Omental fat pad (tissue), 4 donors: ENCODE measurements around the gene SRSF3. TPM values are rescaled to one million over a fixed set of nuclear protein-coding genes. Genes with fewer than 3 reads are reported as not detected.
A peak's percentile ranks its signal among the peaks of the same experiment; 100 is the strongest.

Experiments
- ATAC-seq: fragments of 150-250 bp; one replicate; pipeline ENCODE4 v1.9.1; 2016; ENCODE audit warnings: mild to moderate bottlenecking, moderate library complexity; ENCODE audit not compliant: low FRiP score
- DNase-seq: peaks from one replicate; pipeline ENCODE4 v3.0.0-alpha.2; 2019; ENCODE audit warnings: low spot score
- CTCF ChIP-seq, 3 donors: fragments of 450-650 bp; IDR thresholded peaks; one replicate each; pipeline ENCODE4 v1.5.1; 2016 to 2017; ENCODE audit warnings: antibody characterized with exemption in 3 of 3, mild to moderate bottlenecking in 3 of 3, moderate library complexity in 2 of 3
- total RNA-seq, 4 donors: library from RNA; depleted of rRNA; stranded (reverse); fragments of >200 nt; gene quantifications; one replicate each; pipeline ENCODE4 v1.1.0, GENCODE V29; 2016

SRSF3 gene
- total RNA-seq, 4 donors from 2014 or later: 162 to 260 (median 189) TPM

- DNase-seq (no peak), ATAC-seq (no peak)
- no peak for TF ChIP-seq CTCF (IDR thresholded peaks at IDR 0.05)
Observed at GRCh38 chr6:36592221-36592655, 1.9 kb upstream of the SRSF3 start.

GRCh38 chr6:36593569-36594028 is 563 bp upstream of the SRSF3 start:
- ATAC-seq (peak; percentile 27), DNase-seq (no peak)
- TF ChIP-seq CTCF (IDR thresholded peaks at IDR 0.05): no peak

DNA sequence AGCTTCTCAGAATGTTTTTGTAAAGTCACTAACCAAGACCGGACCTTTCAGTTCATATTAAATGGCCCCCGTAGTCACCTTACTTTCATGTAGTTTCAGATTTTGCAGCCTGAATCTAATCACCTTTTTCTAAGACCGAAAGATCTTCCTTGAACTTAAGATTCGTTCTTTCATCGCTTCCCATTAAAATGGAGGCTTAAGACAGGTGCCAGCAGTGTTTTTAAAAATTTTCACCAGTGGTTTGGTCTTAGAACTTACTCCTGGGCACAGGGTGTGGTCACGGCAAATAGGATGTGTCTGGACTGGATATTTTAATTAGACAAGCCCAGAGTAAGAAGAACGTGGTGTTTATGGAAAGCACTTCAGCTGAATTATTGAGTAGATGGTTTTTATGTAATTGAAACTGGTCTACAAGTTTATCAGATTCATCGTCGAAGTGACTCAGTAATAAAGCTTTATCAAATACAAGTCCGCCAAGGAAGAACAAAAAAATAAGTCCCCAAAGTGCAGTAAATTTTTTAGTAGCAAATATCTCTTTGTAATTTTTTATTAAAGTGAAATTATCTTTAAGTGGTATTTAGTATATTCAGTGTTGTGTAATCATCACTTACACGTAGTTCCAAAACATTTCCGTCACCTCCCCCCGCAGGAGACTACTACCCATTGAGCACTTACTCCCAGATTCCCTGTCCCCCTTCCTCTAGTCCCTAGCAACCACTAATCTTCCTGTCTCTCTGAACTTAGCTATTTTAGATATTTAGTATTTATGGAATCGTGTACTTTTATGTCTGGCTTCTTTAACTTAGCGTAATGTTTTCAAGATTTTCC is 868 bp downstream of the SRSF3 start:
- DNase-seq: no peak
- no peak for ATAC-seq
- no peak for TF ChIP-seq CTCF (IDR thresholded peaks at IDR 0.05)

GRCh38 chr6:36596356-36596755 is 2.2 kb downstream of the SRSF3 start:
- DNase-seq: no peak
- ATAC-seq: no peak
- TF ChIP-seq CTCF (IDR thresholded peaks at IDR 0.05): no peak

- DNase-seq: no peak
- no peak for ATAC-seq
- no peak for TF ChIP-seq CTCF (IDR thresholded peaks at IDR 0.05)
Observed at GRCh38 chr6:36597775-36598174, 3.6 kb downstream of the SRSF3 start.

GRCh38 chr6:36598326-36598725 is 4.2 kb downstream of the SRSF3 start:
- ATAC-seq: no peak
- no peak for TF ChIP-seq CTCF (IDR thresholded peaks at IDR 0.05)

DNA sequence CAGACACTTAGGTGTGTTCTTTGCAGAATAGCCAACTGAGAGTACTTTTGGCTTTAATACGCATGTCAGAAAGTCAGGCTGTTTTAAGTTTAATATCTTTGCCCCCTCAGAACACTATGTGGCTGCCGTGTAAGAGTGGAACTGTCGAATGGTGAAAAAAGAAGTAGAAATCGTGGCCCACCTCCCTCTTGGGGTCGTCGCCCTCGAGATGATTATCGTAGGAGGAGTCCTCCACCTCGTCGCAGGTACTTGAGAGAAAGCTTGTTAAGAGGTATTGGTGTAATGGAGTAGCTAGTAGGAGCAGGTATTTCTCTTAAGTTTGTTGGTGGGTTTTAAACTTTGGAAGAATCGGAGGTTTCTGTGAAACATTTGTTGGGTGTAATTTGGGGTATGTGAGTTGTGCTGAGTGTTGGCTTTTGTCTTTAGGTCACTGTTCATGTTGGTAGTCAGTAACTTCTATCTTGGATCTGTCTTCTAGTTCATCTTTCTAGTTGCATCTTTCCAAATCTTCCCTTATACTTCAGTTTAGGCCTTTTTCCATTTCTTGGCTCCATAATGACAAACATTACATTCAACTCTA is 4.7 kb downstream of the SRSF3 start:
- no peak for TF ChIP-seq CTCF (IDR thresholded peaks at IDR 0.05)
- no peak for DNase-seq
- ATAC-seq: no peak

More at GRCh38 chr6:36598326-36598725, 4.2 kb downstream of the SRSF3 start:
- DNase-seq: no peak
